HG02885 (cell line): ENCODE results near the gene HPCAL4.
A peak's percentile ranks its signal among the peaks of the same experiment; 100 is the strongest.

Source experiments
- ATAC-seq: cut with Tn5 transposase; IDR thresholded peaks from one replicate; pipeline ENCODE4 v1.9.1; 2021; ENCODE audit warnings: mild to moderate bottlenecking; ENCODE audit not compliant: unreplicated experiment, poor library complexity

Gene HPCAL4

GRCh38 chr1:39654291-39654690, 36.9 kb downstream of the HPCAL4 start:
- ATAC-seq = no peak

GRCh38 chr1:39653546-39654031, 37.6 kb downstream of the HPCAL4 start:
- ATAC-seq = peak; percentile 37

GRCh38 chr1:39652554-39652953, 38.7 kb downstream of the HPCAL4 start:
- ATAC-seq = no peak

- ATAC-seq = no peak
Observed at GRCh38 chr1:39652105-39652504, 39.1 kb downstream of the HPCAL4 start.

GRCh38 chr1:39650431-39650830, 40.8 kb downstream of the HPCAL4 start:
- no peak for ATAC-seq

- ATAC-seq = no peak
Observed at GRCh38 chr1:39649636-39650185, 41.5 kb downstream of the HPCAL4 start.

GRCh38 chr1:39648496-39648895, 42.7 kb downstream of the HPCAL4 start:
- ATAC-seq = no peak

- ATAC-seq = no peak
Observed at GRCh38 chr1:39647247-39647646, 44.0 kb downstream of the HPCAL4 start.

- no peak for ATAC-seq
Observed at GRCh38 chr1:39646232-39647081, 44.8 kb downstream of the HPCAL4 start.

GRCh38 chr1:39645411-39646043, 45.7 kb downstream of the HPCAL4 start:
- ATAC-seq = no peak

- ATAC-seq = no peak
Observed at GRCh38 chr1:39643705-39644104, 47.5 kb downstream of the HPCAL4 start.

- ATAC-seq = no peak
Observed at GRCh38 chr1:39642796-39643195, 48.4 kb downstream of the HPCAL4 start.

GRCh38 chr1:39640861-39641260, 50.4 kb downstream of the HPCAL4 start:
- ATAC-seq = no peak

- ATAC-seq = no peak
Observed at GRCh38 chr1:39639305-39640130, 51.7 kb downstream of the HPCAL4 start, which contains the start of gene HEYL. TSS of gene HEYL (minus strand) at chr1:39639643. CDS start at chr1:39639625, 18 bp downstream.

GRCh38 chr1:39638965-39639304, 52.3 kb downstream of the HPCAL4 start:
- ATAC-seq = no peak

GRCh38 chr1:39637361-39637760, 53.9 kb downstream of the HPCAL4 start:
- ATAC-seq = no peak

- no peak for ATAC-seq
Observed at GRCh38 chr1:39635871-39636210, 55.4 kb downstream of the HPCAL4 start.

GRCh38 chr1:39635205-39635870, 55.9 kb downstream of the HPCAL4 start:
- ATAC-seq = no peak

- no peak for ATAC-seq
Observed at GRCh38 chr1:39633422-39633821, 57.8 kb downstream of the HPCAL4 start.
